GM23338 (cell line): ENCODE data around the gene UBE2G2.

Experiments used
- CREB1 ChIP-seq: fragments of 250-450 bp; sonication (Bioruptor Pico); IDR thresholded peaks from 2 replicates; pipeline ENCODE4 v1.5.0; 2020; ENCODE audit warnings: low read depth, mild to moderate bottlenecking, moderate library complexity
- CTCF ChIP-seq, 2 experiments: fragments of 200-600 bp in 1 of 2; sonication (generic) in 1 of 2; conservative IDR thresholded peaks; 2 replicates each; pipeline versions ENCODE4 v1.5.1 to v1.6.1; 2016 to 2017; ENCODE audit warnings: antibody characterized with exemption in 2 of 2, low read depth in 2 of 2, mild to moderate bottlenecking in 2 of 2, moderate library complexity in 1 of 2
- EZH2 ChIP-seq: fragments of 200-600 bp; sonication (generic); IDR thresholded peaks from one replicate; pipeline ENCODE4 v1.8.0; 2017; ENCODE audit warnings: antibody characterized with exemption, mild to moderate bottlenecking, low read depth; ENCODE audit not compliant: unreplicated experiment
- EZH2phosphoT487 ChIP-seq: fragments of 200-600 bp; sonication (generic); IDR thresholded peaks from one replicate; pipeline ENCODE4 v1.8.1; 2018; ENCODE audit warnings: antibody characterized with exemption; ENCODE audit not compliant: unreplicated experiment
- JUNB ChIP-seq: IDR thresholded peaks from one replicate; pipeline ENCODE4 v1.6.1; 2016; ENCODE audit warnings: antibody characterized with exemption; ENCODE audit not compliant: unreplicated experiment
- POLR2AphosphoS5 ChIP-seq: IDR thresholded peaks from 2 replicates; pipeline ENCODE4 v1.6.1; 2016; ENCODE audit warnings: antibody characterized with exemption, low read depth
- REST ChIP-seq: IDR thresholded peaks from one replicate; pipeline ENCODE4 v1.6.1; 2018; ENCODE audit warnings: antibody characterized with exemption; ENCODE audit not compliant: unreplicated experiment
- ZNF331 ChIP-seq: fragments of 250-450 bp; sonication (Bioruptor Pico); IDR thresholded peaks from 2 replicates; pipeline ENCODE4 v1.5.0; 2020; ENCODE audit warnings: low read depth, mild to moderate bottlenecking, moderate library complexity

- TF ChIP-seq POLR2AphosphoS5 = no peak
- TF ChIP-seq CTCF (conservative IDR thresholded peaks at IDR 0.05; ENCODE audit: low read depth in 2 of 2) = no peak
- TF ChIP-seq REST = no peak
- TF ChIP-seq ZNF331 (CRISPR knock-in tag) = no peak
- TF ChIP-seq EZH2phosphoT487 = no peak
- no peak for TF ChIP-seq EZH2
- TF ChIP-seq JUNB = no peak
- no peak for TF ChIP-seq CREB1 (CRISPR knock-in tag)
Observed at GRCh38 chr21:44724926-44725325, 76.7 kb downstream of the UBE2G2 start.
